Measurements from ENCODE around the gene HMCN1.

DNA sequence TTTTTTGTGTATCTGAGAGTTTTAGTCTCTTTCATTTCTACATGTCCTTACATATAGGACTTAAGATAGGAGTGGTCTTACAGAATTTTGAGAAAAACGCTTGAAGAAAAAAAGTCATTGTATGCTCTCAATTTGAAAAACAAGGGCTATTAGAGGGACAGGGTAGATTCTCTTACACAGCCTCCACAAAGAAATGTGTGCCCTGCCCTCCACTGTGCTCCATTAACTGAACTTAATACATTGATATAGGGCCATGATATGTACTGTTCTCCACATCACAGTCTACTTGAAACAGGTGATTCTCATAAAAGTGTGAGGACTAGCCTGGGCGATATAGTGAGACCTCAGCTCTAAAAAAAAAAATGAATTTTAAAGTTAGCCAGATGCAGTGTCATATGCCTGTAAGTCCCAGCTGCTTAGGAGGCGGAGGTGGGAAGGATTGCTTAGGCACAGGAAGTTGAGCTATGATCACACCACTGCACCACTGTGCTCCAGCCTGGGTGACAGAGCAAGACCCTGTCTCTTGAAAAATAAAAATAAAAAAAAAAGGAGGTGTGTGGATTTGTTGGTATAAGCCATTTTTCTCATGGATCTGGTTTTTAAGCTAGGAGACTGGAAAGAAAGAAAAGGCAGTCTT is 77.0 kb downstream of the HMCN1 start:
- TF ChIP-seq, protein P1, sequence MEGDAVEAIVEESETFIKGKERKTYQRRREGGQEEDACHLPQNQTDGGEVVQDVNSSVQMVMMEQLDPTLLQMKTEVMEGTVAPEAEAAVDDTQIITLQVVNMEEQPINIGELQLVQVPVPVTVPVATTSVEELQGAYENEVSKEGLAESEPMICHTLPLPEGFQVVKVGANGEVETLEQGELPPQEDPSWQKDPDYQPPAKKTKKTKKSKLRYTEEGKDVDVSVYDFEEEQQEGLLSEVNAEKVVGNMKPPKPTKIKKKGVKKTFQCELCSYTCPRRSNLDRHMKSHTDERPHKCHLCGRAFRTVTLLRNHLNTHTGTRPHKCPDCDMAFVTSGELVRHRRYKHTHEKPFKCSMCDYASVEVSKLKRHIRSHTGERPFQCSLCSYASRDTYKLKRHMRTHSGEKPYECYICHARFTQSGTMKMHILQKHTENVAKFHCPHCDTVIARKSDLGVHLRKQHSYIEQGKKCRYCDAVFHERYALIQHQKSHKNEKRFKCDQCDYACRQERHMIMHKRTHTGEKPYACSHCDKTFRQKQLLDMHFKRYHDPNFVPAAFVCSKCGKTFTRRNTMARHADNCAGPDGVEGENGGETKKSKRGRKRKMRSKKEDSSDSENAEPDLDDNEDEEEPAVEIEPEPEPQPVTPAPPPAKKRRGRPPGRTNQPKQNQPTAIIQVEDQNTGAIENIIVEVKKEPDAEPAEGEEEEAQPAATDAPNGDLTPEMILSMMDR (IDR thresholded peaks at IDR 0.05; ENCODE audit: low read depth, low read length): no peak
- TF ChIP-seq MYC (IDR thresholded peaks at IDR 0.05; ENCODE audit: low read depth, low read length): no peak
- TF ChIP-seq POLR2A (IDR thresholded peaks at IDR 0.05; ENCODE audit: extremely low read depth, insufficient read length): no peak
- TF ChIP-seq, protein P2, sequence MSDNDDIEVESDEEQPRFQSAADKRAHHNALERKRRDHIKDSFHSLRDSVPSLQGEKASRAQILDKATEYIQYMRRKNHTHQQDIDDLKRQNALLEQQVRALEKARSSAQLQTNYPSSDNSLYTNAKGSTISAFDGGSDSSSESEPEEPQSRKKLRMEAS (IDR thresholded peaks at IDR 0.05; ENCODE audit: low read depth, low read length): no peak
